HepG2 (cell line): ENCODE measurements around the gene FRMPD2.

ENCODE experiments used
- FOXK1 ChIP-seq: sonication (generic); formaldehyde crosslinking; IDR thresholded peaks from 2 replicates; pipeline ENCODE4 v1.4.0; 2020; ENCODE audit warnings: low read depth, missing genetic modification reagents, borderline replicate concordance
- GABPA ChIP-seq, 2 experiments: IDR thresholded peaks; 2 replicates each; pipeline ENCODE4 v1.6.1; 2011 to 2016; ENCODE audit warnings: low read depth in 2 of 2, low read length in 1 of 2, missing biosample characterization in 1 of 2, missing genetic modification characterization in 1 of 2
- HNRNPK ChIP-seq: fragments of 200-400 bp; formaldehyde crosslinking; IDR thresholded peaks from 2 replicates; pipeline ENCODE4 v1.6.1; 2018; ENCODE audit warnings: low read length, low read depth, moderate library complexity, mild to moderate bottlenecking; ENCODE audit not compliant: poor library complexity, severe bottlenecking
- NR2F1 ChIP-seq, 2 experiments: fragments of 450-650 bp in 1 of 2; formaldehyde crosslinking in 1 of 2; IDR thresholded peaks; 2 replicates each; pipeline versions ENCODE4 v1.5.0 to v1.6.1; 2016 to 2020; ENCODE audit warnings: mild to moderate bottlenecking in 1 of 2, missing compliant biosample characterization in 1 of 2, missing genetic modification reagents in 1 of 2, moderate library complexity in 1 of 2
- NR2F2 ChIP-seq: IDR thresholded peaks from 2 replicates; pipeline ENCODE4 v1.6.1; 2012; ENCODE audit warnings: low read depth, inconsistent platforms, borderline replicate concordance
- POLR2A ChIP-seq, 2 experiments: IDR thresholded peaks; 2 replicates each; pipeline ENCODE4 v1.6.1; 2011; ENCODE audit warnings: low read depth in 2 of 2, low read length in 2 of 2, mild to moderate bottlenecking in 1 of 2, moderate library complexity in 1 of 2; ENCODE audit not compliant: insufficient read depth in 1 of 2
- SKI ChIP-seq: fragments of 450-650 bp; IDR thresholded peaks from one replicate; pipeline ENCODE4 v1.6.1; 2018; ENCODE audit warnings: mild to moderate bottlenecking; ENCODE audit not compliant: partially characterized antibody
- YY1 ChIP-seq: IDR thresholded peaks from 2 replicates; pipeline ENCODE4 v1.6.1; 2011; ENCODE audit warnings: low read length, low read depth, moderate library complexity, mild to moderate bottlenecking; ENCODE audit not compliant: insufficient read depth, insufficient replicate concordance
- ZNF3 ChIP-seq: IDR thresholded peaks from 2 replicates; pipeline ENCODE4 v1.7.0; 2017; ENCODE audit warnings: inconsistent platforms
- ZNF766 ChIP-seq: sonication (generic); formaldehyde crosslinking; IDR thresholded peaks from 2 replicates; pipeline ENCODE4 v1.5.0; 2020; ENCODE audit warnings: missing genetic modification reagents, borderline replicate concordance
- TF ChIP-seq, protein P1 (sequence below): sonication (generic); formaldehyde crosslinking; IDR thresholded peaks from 2 replicates; pipeline ENCODE4 v1.4.0; 2020; ENCODE audit warnings: mild to moderate bottlenecking, missing genetic modification reagents
- TF ChIP-seq, protein P2 (sequence below): sonication (generic); formaldehyde crosslinking; IDR thresholded peaks from 2 replicates; pipeline ENCODE4 v1.5.0; 2020; ENCODE audit warnings: mild to moderate bottlenecking, missing genetic modification reagents, moderate library complexity

DNA sequence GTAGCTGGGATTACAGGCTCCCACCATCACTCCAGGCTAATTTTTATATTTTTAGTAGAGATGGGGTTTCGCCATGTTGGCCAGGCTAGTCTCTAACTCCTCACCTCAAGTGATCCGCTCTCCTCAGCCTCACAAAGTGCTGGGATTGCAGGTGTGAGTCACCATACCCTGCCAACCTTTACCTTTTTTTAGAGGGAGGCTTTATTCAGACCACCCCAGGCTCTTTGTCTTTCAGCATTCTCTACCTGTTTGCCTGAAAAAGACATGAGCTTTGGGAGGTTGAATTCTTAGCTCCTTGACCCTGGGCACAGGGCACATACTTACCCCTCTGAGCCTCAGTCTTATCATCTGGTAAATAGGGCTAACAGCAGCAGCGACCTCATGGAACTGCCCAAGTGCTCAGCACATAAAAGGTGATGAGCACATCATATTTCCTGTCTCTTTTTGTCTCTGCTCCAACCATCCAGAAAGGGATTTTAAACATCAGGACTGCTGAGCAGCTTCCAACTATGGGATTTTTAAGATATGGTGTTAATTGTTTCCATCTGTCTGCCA lies 17.0 kb downstream of the FRMPD2 start:
- no peak for TF ChIP-seq NR2F2
- TF ChIP-seq ZNF3 (CRISPR knock-in tag), result no peak
- TF ChIP-seq, protein P1, sequence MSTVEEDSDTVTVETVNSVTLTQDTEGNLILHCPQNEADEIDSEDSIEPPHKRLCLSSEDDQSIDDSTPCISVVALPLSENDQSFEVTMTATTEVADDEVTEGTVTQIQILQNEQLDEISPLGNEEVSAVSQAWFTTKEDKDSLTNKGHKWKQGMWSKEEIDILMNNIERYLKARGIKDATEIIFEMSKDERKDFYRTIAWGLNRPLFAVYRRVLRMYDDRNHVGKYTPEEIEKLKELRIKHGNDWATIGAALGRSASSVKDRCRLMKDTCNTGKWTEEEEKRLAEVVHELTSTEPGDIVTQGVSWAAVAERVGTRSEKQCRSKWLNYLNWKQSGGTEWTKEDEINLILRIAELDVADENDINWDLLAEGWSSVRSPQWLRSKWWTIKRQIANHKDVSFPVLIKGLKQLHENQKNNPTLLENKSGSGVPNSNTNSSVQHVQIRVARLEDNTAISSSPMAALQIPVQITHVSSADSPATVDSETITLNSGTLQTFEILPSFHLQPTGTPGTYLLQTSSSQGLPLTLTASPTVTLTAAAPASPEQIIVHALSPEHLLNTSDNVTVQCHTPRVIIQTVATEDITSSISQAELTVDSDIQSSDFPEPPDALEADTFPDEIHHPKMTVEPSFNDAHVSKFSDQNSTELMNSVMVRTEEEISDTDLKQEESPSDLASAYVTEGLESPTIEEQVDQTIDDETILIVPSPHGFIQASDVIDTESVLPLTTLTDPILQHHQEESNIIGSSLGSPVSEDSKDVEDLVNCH (CRISPR knock-in tag), result no peak
- TF ChIP-seq NR2F1 (CRISPR knock-in tag; IDR thresholded peaks at IDR 0.05), result no peak
- TF ChIP-seq YY1, result no peak
- TF ChIP-seq GABPA (IDR thresholded peaks at IDR 0.05; ENCODE audit: low read depth, low read length), result no peak
- no peak for TF ChIP-seq GABPA (CRISPR knock-in tag; IDR thresholded peaks at IDR 0.05; ENCODE audit: low read depth)
- no peak for TF ChIP-seq FOXK1 (CRISPR knock-in tag)
- TF ChIP-seq ZNF766 (CRISPR knock-in tag), result no peak
- TF ChIP-seq, protein P2, sequence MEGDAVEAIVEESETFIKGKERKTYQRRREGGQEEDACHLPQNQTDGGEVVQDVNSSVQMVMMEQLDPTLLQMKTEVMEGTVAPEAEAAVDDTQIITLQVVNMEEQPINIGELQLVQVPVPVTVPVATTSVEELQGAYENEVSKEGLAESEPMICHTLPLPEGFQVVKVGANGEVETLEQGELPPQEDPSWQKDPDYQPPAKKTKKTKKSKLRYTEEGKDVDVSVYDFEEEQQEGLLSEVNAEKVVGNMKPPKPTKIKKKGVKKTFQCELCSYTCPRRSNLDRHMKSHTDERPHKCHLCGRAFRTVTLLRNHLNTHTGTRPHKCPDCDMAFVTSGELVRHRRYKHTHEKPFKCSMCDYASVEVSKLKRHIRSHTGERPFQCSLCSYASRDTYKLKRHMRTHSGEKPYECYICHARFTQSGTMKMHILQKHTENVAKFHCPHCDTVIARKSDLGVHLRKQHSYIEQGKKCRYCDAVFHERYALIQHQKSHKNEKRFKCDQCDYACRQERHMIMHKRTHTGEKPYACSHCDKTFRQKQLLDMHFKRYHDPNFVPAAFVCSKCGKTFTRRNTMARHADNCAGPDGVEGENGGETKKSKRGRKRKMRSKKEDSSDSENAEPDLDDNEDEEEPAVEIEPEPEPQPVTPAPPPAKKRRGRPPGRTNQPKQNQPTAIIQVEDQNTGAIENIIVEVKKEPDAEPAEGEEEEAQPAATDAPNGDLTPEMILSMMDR, result no peak
- TF ChIP-seq SKI, result no peak
- TF ChIP-seq HNRNPK, result no peak
- no peak for TF ChIP-seq POLR2A (IDR thresholded peaks at IDR 0.05; ENCODE audit: insufficient read depth in 1 of 2, low read depth in 2 of 2, low read length in 2 of 2)
